GM19328 (cell line): ENCODE results near the gene EYS.
"Not testable (repeated sequence)": the region's sequence is repeated elsewhere in the genome, so short reads cannot be mapped to it uniquely, and the experiment has no call there.

Experiments used
- ATAC-seq: cut with Tn5 transposase; IDR thresholded peaks from one replicate; pipeline ENCODE4 v1.9.1; 2021; ENCODE audit warnings: mild to moderate bottlenecking, moderate library complexity; ENCODE audit not compliant: unreplicated experiment

Gene EYS

DNA sequence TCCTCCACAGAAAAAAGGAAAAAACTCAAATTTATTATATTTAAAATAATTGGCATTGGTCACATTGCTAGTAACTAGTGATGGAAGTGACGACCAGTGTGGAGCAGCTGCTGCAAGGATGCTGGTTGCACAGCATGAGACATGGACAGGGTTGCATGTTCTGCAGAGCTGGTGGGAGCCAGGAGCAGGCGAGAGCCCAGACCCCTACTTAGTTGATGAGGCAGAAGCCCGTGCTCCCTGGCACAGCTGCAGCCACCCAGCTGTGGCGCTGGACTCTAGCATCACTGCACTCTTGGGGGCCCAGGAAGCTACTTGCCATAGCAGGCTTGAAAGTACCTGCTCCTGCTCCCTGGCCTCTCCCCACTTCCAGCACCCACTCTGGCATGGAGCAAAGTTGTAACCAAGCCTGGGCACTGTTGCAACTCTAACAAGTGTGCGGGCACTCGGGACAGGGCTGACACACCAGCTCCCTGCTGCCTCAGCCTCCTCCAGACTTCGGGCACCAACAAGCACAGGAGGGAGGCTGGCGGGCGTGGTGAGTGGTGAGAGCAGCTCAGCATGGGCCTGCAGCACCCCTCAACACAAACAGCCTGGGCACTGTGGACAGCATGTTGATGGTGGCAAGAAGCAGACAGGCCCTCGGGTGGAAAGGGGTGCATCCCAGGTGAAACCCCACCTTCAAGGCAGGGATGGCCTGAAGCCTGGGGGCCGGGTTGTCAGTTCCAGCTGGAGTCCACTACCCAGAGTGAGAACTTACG is 69.6 kb downstream of the EYS start:
- ATAC-seq: no peak

DNA sequence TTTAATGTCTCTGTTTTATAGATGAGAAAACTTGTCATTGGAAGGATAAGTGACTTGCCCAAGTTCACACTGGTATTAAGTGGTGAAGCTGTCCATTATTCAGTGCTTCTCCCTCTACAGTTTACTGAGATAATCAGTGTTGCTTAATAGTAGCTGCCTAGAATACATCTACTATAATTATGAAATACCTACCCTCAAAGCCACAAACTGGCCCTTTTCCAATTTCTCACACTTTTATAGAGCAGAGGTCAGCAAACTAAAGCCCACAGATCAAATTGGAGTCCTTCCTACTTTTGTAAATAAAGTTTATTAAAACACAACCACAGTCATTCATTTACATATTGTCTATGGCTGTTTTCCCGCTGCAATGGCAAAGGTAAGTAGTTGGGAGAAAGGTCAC is 73.5 kb downstream of the EYS start:
- ATAC-seq: no peak

DNA sequence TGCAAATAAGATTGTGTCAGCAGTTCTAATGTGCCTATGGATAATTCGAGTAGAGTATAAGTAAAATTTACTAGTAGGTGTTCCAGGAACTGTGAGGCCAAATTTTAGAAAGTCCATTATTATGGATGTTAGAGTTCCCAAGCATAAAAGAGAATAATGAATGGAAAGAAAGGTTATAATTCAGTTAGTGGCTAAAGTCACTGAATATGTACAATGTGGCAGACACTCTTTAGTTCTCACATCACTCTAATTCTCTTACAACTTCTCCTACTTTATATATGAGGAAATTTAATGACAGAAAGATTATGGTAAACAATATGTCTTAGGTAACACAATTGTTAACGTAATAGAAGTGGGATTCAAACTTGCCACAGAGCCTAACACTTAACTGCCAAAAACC is 75.3 kb downstream of the EYS start:
- no peak for ATAC-seq

DNA sequence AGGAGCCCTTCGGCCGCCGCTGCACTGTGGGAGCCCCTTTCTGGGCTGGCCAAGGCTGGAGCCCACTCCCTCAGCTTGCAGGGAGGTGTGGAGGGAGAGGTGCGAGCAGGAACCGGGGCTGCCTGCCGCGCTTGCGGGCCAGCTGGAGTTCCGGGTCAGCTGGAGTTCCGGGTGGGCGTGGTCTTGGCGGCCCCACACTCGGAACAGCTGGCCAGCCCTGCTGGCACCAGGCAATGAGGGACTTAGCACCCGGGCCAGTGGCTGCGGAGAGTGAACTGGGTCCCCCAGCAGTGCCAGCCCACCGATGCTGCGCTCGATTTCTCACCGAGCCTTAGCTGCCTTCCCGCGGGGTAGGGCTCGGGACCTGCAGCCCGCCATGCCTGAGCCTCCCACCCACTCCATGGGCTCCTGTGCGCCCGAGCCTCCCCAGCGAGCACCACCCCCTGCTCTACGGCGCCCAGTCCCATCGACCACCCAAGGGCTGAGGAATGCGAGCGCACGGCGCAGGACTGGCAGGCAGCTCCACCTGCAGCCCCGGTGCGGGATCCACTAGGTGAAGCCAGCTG is 79.5 kb downstream of the EYS start:
- ATAC-seq: not testable (repeated sequence)

DNA sequence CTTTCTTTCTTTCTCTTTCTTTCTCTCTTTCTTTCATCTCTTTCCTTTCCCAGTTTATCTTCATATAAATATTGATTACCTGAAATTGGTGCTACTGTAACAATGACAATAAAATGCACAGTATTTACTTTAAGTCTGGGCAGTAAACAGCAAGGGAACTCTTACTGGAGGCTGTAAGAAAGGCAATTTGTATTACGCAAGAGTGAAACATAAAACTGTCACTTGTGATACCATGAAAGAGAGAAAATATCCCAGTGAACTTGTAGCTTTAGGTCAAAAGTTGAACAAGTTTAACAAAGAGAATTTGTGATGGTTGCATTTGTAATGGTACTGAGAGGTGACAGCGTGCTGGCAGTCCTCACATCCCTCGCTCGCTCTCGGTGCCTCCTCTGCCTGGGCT is 80.0 kb downstream of the EYS start:
- ATAC-seq: no peak

DNA sequence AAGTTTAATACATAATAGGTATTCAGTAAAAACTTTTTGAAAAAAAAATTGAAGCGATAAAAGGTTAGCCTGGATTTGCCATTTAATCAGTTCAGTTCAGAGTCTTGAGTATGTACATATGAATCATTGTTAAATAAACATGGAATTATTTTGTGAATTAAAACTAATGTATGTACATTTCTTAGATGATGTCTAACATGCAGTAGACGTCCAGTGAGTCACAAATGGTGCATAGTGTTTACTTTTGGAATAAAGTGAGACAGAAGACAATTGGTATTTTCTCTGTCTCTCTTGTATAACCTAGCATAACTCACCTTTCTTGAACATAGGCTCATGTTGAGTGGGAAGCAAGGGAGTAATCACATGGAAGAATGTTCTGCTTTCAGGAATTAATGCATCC is 83.5 kb downstream of the EYS start:
- ATAC-seq: no peak

DNA sequence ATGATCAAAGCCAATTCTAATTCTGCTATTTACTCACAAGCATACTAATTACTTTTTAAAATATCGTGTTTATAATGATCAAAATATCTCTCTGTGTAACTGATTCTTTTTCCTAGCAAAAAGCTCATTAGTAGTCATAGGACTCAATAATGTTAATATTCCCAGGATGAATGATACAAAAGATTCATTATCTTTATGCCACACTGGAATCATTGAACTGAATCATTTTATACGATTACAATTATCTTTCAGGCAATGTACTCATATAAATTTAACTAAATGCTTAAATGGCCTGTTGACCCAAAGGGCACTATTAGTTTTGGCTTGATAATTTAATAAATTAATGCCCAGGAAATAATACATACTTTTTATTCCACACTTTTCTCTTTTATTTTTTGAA is 96.3 kb downstream of the EYS start:
- ATAC-seq: no peak

DNA sequence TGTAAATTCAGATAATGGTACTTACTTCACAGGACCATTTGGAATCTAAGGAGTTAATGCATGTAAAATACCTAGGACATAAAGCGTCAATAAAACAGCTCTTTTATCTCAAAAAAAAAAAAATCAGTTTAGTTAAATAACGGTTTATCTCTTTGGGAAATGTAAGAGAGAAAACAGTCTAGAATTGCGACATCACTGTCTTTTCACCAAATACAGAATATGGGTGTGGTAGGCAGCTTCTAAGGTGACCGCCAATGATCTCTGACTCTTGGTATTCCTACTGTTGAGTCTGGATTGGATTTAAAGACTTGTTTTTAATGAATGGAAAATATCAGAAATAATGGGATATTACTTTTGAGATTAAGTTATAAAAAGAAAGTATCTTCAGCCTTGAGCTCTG is 111.5 kb downstream of the EYS start:
- ATAC-seq: no peak

DNA sequence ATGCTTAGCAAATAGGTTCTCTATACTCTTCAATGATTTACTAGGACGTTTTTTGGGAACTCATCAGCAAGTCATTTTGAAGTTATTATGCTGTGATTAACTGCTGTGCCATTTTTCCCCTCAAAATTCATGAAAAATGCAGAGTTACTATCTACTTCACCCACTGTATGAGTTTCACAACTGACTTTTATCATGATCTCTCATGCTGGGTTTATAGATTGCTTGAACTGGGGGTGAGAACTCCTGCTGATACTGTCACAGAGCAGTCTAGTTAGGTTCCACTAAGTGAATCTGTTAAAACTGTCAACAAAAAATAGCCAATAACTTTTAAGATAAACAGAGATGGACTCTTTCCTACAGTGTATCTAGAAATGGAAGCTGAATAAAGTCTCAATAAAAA is 136.7 kb downstream of the EYS start:
- ATAC-seq: no peak

DNA sequence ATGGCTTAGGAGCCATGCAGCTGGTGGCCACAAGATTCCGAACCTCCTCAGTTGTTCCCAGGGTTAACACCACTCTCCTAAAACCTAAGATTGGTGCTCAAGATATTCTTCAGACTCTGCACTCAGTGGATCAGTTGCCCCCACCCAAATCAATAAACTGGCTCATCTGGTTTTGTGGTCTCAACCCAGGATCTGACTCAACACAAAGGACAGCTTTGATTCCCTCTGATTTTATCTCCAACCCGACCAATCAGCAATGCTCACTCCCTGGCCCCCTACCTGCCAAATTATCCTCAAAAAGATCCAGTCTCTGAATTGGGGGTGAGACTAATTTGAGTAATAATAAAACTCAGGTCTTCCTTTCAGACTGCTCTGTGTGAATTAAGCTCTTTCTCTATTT is 137.5 kb downstream of the EYS start:
- no peak for ATAC-seq

DNA sequence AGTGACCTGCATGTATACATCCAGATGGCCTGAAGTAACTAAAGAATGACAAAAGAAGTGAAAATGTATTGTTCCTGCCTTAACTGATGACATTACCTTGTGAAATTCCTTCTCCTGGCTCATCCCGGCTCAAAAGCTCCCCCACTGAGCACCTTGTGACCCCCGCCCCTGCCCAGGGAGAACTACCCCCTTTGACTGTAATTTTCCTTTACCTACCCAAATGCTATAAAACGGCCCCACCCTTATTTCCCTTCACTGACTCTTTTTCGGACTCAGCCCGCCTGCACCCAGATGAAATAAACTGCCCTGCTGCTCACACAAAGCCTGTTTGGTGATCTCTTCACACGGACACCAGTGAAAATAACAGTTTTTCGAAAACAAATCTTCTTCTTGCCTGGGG is 138.0 kb downstream of the EYS start:
- not testable (repeated sequence) for ATAC-seq

DNA sequence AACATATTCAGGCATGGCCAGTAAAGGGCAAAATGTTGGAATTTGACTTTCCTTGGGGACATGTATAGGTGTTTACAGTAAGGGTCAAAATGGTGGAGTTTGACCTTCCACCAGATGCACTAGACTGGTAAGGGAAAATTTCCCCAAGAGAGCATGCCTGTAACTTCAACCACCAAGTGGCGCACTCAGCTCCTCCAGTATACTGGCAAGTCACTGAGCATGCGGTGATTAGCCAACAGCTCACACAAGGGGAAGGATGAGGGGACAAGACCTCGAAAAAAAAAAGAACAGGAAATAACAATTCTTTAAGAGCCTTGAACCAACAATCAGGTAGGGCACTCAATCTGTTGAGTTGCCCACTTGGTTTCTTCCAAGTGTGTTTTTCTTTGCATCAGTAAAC is 140.9 kb downstream of the EYS start:
- ATAC-seq: no peak

DNA sequence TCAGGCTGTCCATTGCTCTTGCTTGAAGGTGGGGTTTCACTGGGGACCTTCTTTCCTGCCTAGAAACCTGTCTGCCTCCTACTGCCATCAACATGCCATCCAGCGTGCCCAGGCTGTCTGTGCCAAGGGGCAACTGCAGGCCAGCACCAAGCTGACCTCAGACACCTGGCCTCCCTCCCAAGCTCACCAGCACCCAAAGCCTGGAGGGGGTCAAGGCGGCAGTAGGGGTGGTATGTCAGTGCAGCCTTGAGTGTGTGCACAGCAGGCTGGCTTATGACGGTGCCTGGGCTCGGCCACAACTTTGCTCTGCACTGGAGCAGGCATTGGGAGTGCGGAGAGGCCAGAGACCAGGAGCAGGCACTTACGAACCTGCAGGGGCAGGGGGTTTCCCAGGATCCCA is 149.0 kb downstream of the EYS start:
- ATAC-seq: no peak

DNA sequence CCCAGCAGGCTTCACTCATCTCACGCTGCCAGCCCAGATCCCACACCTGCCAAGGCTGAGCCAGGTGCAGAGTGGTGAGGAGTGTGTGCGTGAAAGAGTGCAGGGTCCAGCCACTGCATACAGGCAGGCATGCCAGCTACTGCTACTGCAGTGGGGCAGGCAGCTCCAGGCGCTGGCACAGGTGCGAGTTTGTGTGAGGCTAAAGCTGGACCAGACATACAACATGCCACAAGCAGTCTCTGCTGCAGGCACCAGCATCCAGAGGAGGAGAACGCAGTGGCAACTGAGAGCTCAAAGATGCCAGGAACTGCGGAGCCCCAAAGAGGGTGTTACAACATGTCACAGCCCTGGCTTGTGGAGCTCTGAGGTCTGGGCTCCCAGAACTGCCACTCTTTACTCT is 149.8 kb downstream of the EYS start:
- no peak for ATAC-seq

DNA sequence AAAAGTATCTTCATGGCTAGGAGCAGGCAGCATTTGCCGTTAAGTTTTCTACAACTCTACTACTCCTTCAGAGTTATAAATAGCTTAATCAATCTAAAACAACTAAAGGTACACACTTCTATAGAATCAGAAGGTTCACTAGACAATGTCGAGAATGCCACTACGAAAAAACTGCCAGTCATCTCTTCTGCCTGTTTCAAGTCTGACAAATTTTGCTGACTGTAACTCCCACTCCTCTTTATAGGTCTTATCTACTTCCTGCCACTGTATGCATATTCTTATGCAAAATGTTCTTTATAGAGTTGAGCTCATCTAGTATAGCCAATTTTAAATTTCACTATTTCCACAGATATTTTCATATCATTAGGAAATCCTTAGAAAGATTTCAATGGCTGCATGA is 160.1 kb downstream of the EYS start:
- no peak for ATAC-seq

DNA sequence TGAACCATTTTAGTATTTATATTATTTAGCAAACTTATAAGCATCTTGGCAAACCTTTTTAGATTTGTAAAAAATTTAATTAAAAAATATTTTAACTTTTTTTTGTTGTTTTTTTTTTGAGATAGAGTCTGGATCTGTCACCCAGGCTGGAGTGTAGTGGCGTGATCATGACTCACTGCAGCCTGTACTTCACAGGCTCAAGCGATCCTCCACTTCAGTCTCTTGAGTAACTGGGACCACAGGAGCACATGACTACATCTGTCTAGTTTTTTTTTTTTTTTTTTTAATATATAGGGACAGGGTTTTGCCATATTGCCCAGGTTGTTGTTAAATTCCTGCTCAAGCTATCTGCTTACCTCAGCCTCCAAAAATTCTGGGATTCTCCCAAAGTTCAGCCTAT is 161.1 kb downstream of the EYS start:
- ATAC-seq: no peak

DNA sequence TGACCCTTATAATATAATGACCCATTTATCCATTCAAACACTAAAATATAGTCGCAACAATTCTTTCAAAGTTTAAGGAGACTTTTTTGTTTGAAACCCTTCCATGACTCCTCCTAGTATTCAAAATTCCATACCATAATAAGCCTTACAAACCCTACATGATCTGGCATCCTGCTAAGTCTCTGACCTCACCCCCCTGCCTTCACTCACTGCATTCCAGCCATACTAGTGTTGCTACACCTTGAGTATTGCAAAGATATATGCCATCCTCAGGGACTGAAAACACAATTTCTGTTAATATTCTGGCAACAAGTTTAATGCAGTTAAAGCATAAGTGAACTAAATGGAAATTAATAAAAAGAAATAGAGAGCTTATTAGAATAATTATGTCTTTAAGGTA is 168.4 kb downstream of the EYS start:
- ATAC-seq: no peak

DNA sequence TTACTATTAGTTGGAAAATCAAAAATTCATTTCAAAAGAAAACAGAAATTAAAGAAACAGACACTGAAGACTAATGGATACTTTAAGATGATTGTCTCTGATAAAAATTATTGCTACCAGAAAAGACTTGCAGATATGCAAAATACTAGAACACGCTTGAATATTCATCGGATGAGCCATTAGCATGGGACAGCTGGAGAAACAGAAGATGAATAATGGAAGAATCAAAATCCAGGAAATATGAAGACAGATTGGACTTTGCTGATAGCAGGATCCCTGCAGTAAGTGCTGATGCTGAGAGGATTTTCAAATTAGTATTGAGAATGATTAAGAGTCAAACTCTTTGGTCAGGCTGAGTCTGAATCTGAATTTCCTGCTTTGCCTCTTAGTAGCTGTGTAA is 169.4 kb downstream of the EYS start:
- ATAC-seq: no peak

DNA sequence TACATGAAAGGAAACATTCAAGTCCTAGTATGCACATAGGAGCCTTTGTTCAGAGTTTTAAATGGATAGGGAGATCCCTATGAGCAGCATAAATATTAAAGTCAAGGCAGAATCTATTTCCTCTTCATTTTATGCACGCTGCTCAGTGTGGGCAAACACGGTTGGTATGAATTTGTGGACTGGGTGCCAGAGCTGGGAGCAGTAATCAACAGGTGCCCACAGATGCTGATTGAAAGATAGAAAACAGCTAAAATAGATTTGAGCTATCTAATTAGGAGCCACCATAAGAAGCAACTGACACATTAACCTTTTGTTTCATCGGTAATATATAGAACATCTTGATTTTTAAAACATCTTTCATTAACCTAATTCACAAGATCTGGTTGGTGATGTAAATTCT is 175.5 kb downstream of the EYS start:
- no peak for ATAC-seq

DNA sequence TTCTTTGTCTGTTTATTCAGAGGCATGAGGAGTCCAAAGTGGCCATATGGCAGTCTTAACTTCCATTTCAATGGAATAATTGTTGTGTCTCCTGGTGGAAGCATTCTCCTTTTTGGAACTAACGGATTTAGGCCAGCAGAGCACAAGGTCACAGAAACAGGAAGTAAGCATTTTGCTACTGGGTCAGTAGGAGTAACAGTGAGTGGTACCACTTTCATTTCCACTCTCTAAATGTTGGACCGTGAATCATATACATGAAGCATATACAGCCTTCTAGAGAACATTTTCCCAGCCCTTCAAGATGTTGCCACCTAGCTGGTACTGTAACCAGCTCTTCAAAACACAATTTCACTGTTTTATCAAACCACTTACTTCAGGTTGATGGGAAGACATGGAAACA is 182.8 kb downstream of the EYS start:
- ATAC-seq: no peak

DNA sequence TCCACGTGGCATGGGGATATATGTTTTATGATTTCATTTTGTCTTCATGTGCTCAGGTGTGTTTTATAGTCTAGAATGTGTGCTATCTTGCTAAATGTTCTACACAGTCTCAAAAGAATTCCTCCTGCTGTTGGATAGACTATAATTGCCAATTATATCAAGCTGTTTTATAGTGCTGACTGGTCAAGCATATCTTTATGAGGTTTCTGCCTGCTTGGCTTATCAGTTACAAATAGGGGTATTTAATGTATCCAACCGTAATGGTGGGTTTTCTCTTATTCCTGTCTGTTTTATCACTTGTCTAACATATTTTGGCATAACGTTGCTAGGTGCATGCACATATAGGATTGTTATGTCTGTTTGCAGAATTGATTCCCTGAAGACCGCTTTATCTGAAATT is 201.3 kb downstream of the EYS start:
- ATAC-seq: no peak

DNA sequence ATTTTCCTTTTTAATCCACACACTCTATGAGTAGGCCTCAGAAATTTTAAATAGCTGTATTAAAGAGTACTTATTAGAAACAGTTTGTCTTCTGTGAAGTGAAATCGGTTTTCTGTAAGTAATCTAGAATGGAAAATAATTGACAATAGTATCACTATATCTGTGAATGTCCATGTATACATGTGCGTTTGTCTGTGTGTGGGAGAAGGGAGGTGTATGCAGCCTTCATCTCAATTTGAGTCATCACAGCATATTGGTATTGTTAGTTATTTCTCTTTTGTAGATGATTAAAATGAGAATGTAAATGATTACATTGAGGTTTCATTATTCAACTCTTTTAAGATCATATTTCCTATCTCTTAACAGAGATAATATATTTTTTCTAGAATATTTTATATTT is 206.0 kb downstream of the EYS start:
- no peak for ATAC-seq

DNA sequence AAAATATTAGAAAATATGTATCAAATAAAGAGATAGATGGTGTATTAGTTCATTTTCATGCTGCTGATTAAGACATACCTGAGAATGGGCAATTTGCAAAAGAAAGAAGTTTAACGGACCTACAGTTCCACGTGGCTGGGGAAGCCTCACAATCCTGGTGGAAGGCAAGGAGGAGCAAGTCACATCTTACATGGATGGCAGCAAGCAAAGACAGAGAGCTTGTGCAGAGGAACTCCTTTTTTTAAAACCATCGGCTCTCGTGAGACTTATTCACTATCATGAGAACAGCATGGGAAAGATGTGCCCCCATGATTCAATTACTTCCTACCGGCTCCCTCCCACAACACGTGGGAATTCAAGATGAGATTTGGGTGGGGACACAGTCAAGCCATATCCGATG is 223.4 kb downstream of the EYS start:
- ATAC-seq: not testable (repeated sequence)
